ENCODE data around the gene CPLANE1.

DNA sequence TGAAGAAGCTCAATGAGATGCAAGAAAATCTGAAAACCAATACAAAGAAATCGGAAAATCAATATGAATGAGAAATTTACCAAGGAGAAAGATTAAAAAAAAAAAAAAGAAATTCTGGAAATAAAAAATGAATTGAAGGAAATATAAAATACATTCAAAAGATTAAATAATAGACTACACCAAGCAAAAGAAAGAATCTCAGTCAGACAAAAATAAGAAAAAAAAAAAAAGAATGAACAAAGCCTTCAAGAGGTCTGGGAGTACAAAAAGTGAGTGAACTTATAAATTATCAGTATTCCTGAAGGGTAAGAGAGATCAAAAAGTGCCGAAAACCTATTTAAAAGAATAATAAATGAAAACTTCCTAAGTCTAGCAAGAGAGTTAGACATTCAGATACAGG is 14.9 kb downstream of the CPLANE1 start:
- TF ChIP-seq, protein P1, sequence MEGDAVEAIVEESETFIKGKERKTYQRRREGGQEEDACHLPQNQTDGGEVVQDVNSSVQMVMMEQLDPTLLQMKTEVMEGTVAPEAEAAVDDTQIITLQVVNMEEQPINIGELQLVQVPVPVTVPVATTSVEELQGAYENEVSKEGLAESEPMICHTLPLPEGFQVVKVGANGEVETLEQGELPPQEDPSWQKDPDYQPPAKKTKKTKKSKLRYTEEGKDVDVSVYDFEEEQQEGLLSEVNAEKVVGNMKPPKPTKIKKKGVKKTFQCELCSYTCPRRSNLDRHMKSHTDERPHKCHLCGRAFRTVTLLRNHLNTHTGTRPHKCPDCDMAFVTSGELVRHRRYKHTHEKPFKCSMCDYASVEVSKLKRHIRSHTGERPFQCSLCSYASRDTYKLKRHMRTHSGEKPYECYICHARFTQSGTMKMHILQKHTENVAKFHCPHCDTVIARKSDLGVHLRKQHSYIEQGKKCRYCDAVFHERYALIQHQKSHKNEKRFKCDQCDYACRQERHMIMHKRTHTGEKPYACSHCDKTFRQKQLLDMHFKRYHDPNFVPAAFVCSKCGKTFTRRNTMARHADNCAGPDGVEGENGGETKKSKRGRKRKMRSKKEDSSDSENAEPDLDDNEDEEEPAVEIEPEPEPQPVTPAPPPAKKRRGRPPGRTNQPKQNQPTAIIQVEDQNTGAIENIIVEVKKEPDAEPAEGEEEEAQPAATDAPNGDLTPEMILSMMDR (optimal IDR thresholded peaks at IDR 0.05 in 1 of 3, IDR thresholded peaks at IDR 0.05 in 1 of 3, conservative IDR thresholded peaks at IDR 0.05 in 1 of 3; ENCODE audit: extremely low read depth in 1 of 3, insufficient read depth in 2 of 3, low read length in 3 of 3), result no peak
- no peak for TF ChIP-seq EZH2 (IDR thresholded peaks at IDR 0.05; ENCODE audit: low read length)
